ENCODE data around the gene ZCCHC17.
"Not testable (repeated sequence)": the region's sequence is repeated elsewhere in the genome, so short reads cannot be mapped to it uniquely, and the experiment has no call there.

ZCCHC17 gene

GRCh38 chr1:31380181-31380580, 83.3 kb downstream of the ZCCHC17 start:
- TF ChIP-seq CTCF (conservative IDR thresholded peaks at IDR 0.05; ENCODE audit: low read depth, low read length), result no peak
- no peak for DNase-seq (ENCODE audit: low read depth)
- no peak overlapping the region for H3K4me3 ChIP-seq (ENCODE audit: low read length)

- H3K4me3 ChIP-seq (ENCODE audit: low read length), result no peak overlapping the region
- TF ChIP-seq CTCF (conservative IDR thresholded peaks at IDR 0.05; ENCODE audit: low read depth, low read length), result no peak
- DNase-seq (ENCODE audit: low read depth), result no peak
Measured at GRCh38 chr1:31381394-31382294, 84.8 kb downstream of the ZCCHC17 start.

GRCh38 chr1:31382379-31382989, 85.7 kb downstream of the ZCCHC17 start:
- no peak for TF ChIP-seq CTCF (conservative IDR thresholded peaks at IDR 0.05; ENCODE audit: low read depth, low read length)
- DNase-seq (ENCODE audit: low read depth), result no peak
- no peak overlapping the region for H3K4me3 ChIP-seq (ENCODE audit: low read length)

GRCh38 chr1:31383967-31384366, 87.1 kb downstream of the ZCCHC17 start:
- no peak for DNase-seq (ENCODE audit: low read depth)
- H3K4me3 ChIP-seq (ENCODE audit: low read length), result no peak overlapping the region
- TF ChIP-seq CTCF (conservative IDR thresholded peaks at IDR 0.05; ENCODE audit: low read depth, low read length), result no peak

- DNase-seq (ENCODE audit: low read depth), result not testable (repeated sequence)
Measured at GRCh38 chr1:31386576-31387243, 89.9 kb downstream of the ZCCHC17 start.

GRCh38 chr1:31387612-31388011, 90.8 kb downstream of the ZCCHC17 start:
- TF ChIP-seq CTCF (conservative IDR thresholded peaks at IDR 0.05; ENCODE audit: low read depth, low read length), result no peak
- no peak for DNase-seq (ENCODE audit: low read depth)
- H3K4me3 ChIP-seq (ENCODE audit: low read length), result no peak overlapping the region

More at GRCh38 chr1:31386576-31387243, 89.9 kb downstream of the ZCCHC17 start:
- not testable (repeated sequence) for H3K4me3 ChIP-seq (ENCODE audit: low read length)

- H3K4me3 ChIP-seq (ENCODE audit: low read length), result no peak overlapping the region
- TF ChIP-seq CTCF (conservative IDR thresholded peaks at IDR 0.05; ENCODE audit: low read depth, low read length), result no peak
- no peak for DNase-seq (ENCODE audit: low read depth)
Measured at GRCh38 chr1:31389616-31390015, 92.8 kb downstream of the ZCCHC17 start.

Data from retinal pigment epithelial cell (primary cell).